ENCODE results near the gene BRD3.
A peak's percentile ranks its signal among the peaks of the same experiment; 100 is the strongest.

BRD3 gene

GRCh38 chr9:134039386-134040175 is 28.2 kb downstream of the BRD3 start:
- no peak for DNase-seq (ENCODE audit: low read depth in 1 of 2, low spot score in 1 of 2)

- no peak for DNase-seq (ENCODE audit: low read depth in 1 of 2, low spot score in 1 of 2)
Measured at GRCh38 chr9:134037641-134038040, 30.2 kb downstream of the BRD3 start.

- no peak for DNase-seq (ENCODE audit: low read depth in 1 of 2, low spot score in 1 of 2)
Measured at GRCh38 chr9:134036130-134036529, 31.7 kb downstream of the BRD3 start.

GRCh38 chr9:134035041-134036039 is 32.5 kb downstream of the BRD3 start:
- no peak for DNase-seq (ENCODE audit: low read depth in 1 of 2, low spot score in 1 of 2)

GRCh38 chr9:134034215-134035040 is 33.4 kb downstream of the BRD3 start:
- no peak for DNase-seq (ENCODE audit: low read depth in 1 of 2, low spot score in 1 of 2)

GRCh38 chr9:134033516-134034214 is 34.2 kb downstream of the BRD3 start:
- DNase-seq (ENCODE audit: low read depth in 1 of 2, low spot score in 1 of 2) = no peak

GRCh38 chr9:134032456-134033222 is 35.2 kb downstream of the BRD3 start:
- DNase-seq (ENCODE audit: low read depth in 1 of 2, low spot score in 1 of 2) = no peak

- DNase-seq (ENCODE audit: low read depth in 1 of 2, low spot score in 1 of 2) = no peak
Measured at GRCh38 chr9:134031783-134032182, 36.0 kb downstream of the BRD3 start.

GRCh38 chr9:134030821-134031470 is 36.9 kb downstream of the BRD3 start:
- no peak for DNase-seq (ENCODE audit: low read depth in 1 of 2, low spot score in 1 of 2)

- DNase-seq (ENCODE audit: low read depth in 1 of 2, low spot score in 1 of 2) = no peak
Measured at GRCh38 chr9:134029248-134030226, 38.3 kb downstream of the BRD3 start.

GRCh38 chr9:134028575-134029247 is 39.1 kb downstream of the BRD3 start:
- DNase-seq (ENCODE audit: low read depth in 1 of 2, low spot score in 1 of 2) = no peak

GRCh38 chr9:134028076-134028475 is 39.8 kb downstream of the BRD3 start:
- DNase-seq (ENCODE audit: low read depth in 1 of 2, low spot score in 1 of 2) = no peak

- DNase-seq (ENCODE audit: low read depth in 1 of 2, low spot score in 1 of 2) = no peak
Measured at GRCh38 chr9:134027561-134027960, 40.3 kb downstream of the BRD3 start.

- no peak for DNase-seq (ENCODE audit: low read depth in 1 of 2, low spot score in 1 of 2)
Measured at GRCh38 chr9:134026981-134027380, 40.8 kb downstream of the BRD3 start.

GRCh38 chr9:134026581-134026980 is 41.2 kb downstream of the BRD3 start:
- DNase-seq (ENCODE audit: low read depth in 1 of 2, low spot score in 1 of 2) = no peak

- DNase-seq (ENCODE audit: low read depth in 1 of 2, low spot score in 1 of 2) = peak; percentile 10 to 30
Measured at GRCh38 chr9:134025606-134026541, 42.0 kb downstream of the BRD3 start.

Measured in activated T-helper 1 cell treated with anti-CD3 and anti-CD28 coated beads, Interleukin-2, amount 50 U/mL, for 16 hours (primary cell).